Suprapubic skin (tissue), 4 donors: ENCODE measurements around the gene CCDC150.

Experiments used
- EP300 ChIP-seq: sonication (generic); formaldehyde crosslinking; IDR thresholded peaks from one replicate; pipeline ENCODE4 v1.6.1; 2017; ENCODE audit warnings: antibody characterized with exemption
- POLR2A ChIP-seq, 2 donors: fragments of 450-650 bp; IDR thresholded peaks; one replicate each; pipeline ENCODE4 v1.6.1; 2017; ENCODE audit warnings: antibody characterized with exemption in 2 of 2, mild to moderate bottlenecking in 2 of 2, moderate library complexity in 2 of 2
- POLR2AphosphoS5 ChIP-seq, 3 donors: sonication (generic); formaldehyde crosslinking; IDR thresholded peaks; one replicate each; pipeline ENCODE4 v1.6.1; 2017; ENCODE audit warnings: antibody characterized with exemption in 3 of 3
- TF ChIP-seq, protein P1 (sequence below), 2 donors: fragments of 200-600 bp in 1 of 2; fragments of 450-650 bp in 1 of 2; sonication (generic) in 1 of 2; IDR thresholded peaks; one replicate each; pipeline ENCODE4 v1.5.1; 2016 to 2019; ENCODE audit warnings: antibody characterized with exemption in 2 of 2, mild to moderate bottlenecking in 1 of 2, moderate library complexity in 1 of 2

DNA sequence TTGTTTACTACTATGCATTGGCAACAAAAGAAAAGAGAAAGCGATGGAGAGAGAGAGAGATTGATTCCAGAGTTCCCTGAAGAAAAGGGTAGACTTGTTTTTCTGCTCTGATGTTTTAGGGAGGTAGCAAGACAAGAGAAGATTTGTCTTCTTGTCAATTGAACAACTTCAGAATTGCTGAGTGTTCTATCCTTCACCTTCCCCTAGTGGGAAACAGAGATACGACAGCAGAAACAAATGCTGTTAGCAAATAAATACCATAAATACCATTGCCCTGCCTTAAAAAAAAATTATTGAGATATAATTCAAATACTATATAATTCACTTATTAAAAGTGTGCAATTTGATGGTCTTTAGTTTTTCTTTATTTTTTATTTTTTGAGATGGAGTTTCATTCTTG is 26.2 kb upstream of the CCDC150 start:
- TF ChIP-seq, protein P1, sequence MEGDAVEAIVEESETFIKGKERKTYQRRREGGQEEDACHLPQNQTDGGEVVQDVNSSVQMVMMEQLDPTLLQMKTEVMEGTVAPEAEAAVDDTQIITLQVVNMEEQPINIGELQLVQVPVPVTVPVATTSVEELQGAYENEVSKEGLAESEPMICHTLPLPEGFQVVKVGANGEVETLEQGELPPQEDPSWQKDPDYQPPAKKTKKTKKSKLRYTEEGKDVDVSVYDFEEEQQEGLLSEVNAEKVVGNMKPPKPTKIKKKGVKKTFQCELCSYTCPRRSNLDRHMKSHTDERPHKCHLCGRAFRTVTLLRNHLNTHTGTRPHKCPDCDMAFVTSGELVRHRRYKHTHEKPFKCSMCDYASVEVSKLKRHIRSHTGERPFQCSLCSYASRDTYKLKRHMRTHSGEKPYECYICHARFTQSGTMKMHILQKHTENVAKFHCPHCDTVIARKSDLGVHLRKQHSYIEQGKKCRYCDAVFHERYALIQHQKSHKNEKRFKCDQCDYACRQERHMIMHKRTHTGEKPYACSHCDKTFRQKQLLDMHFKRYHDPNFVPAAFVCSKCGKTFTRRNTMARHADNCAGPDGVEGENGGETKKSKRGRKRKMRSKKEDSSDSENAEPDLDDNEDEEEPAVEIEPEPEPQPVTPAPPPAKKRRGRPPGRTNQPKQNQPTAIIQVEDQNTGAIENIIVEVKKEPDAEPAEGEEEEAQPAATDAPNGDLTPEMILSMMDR (IDR thresholded peaks at IDR 0.05), result no peak
- no peak for TF ChIP-seq POLR2A (IDR thresholded peaks at IDR 0.05)
- no peak for TF ChIP-seq POLR2AphosphoS5 (IDR thresholded peaks at IDR 0.05)
- TF ChIP-seq EP300, result no peak
